H1 (cell line): Measurements from ENCODE around the gene COL16A1. TPM values are rescaled to one million over a fixed set of nuclear protein-coding genes. Genes with fewer than 3 reads are reported as not detected.

Experiments
- CBX5 ChIP-seq: fragments of 300-800, 300-1000 bp; sonication (generic); IDR thresholded peaks from 2 replicates; pipeline ENCODE4 v1.7.1; 2016; ENCODE audit warnings: antibody characterized with exemption, low read length, low read depth
- E2F6 ChIP-seq: IDR thresholded peaks from 2 replicates; pipeline ENCODE4 v1.6.1; 2012; ENCODE audit warnings: inconsistent platforms
- JUND ChIP-seq: IDR thresholded peaks from 2 replicates; pipeline ENCODE4 v1.6.1; 2011; ENCODE audit warnings: mild to moderate bottlenecking, improper control_type of control experiment, low read length
- KDM5A ChIP-seq: fragments of 200-600 bp; IDR thresholded peaks from 2 replicates; pipeline ENCODE4 v1.7.1; 2012; ENCODE audit warnings: mild to moderate bottlenecking, low read length, inconsistent platforms, mixed read lengths
- polyA plus RNA-seq, 7 experiments: library from polyadenylated mRNA; depleted of rRNA in 3 of 7; stranded (reverse) in 5 of 7; unstranded in 2 of 7; fragments of >200 nt in 5 of 7; fragments of 200-250 nt in 2 of 7; gene quantifications; 1 replicate in 5 of 7; 2 replicates in 1 of 7; 4 replicates in 1 of 7; pipeline versions ENCODE4 v1.2.1 to v1.2.3, GENCODE V29; 2011 to 2013; ENCODE audit warnings: missing spikeins in 2 of 7, mixed read lengths in 2 of 7
- total RNA-seq: library from RNA; stranded (reverse); fragmentation: NEBNext Ultra II Directional; extraction: Animal tissue kit (Norgen Biotek cat#: 25700); gene quantifications from 2 replicates; pipeline ENCODE4 v1.2.1, GENCODE V29; 2021
- TF ChIP-seq, protein P1 (sequence below): IDR thresholded peaks from 2 replicates; pipeline ENCODE4 v1.6.1; 2012; ENCODE audit warnings: low read length, inconsistent platforms

COL16A1 gene
- total and polyA plus RNA-seq, 2 of the 8 experiments (the other 6 are each of a cell fraction or from before 2014, with no cell fraction given), result 2.0 to 10.5 TPM

GRCh38 chr1:31651089-31651420, 52.8 kb downstream of the COL16A1 start (continued):
- TF ChIP-seq, protein P1, sequence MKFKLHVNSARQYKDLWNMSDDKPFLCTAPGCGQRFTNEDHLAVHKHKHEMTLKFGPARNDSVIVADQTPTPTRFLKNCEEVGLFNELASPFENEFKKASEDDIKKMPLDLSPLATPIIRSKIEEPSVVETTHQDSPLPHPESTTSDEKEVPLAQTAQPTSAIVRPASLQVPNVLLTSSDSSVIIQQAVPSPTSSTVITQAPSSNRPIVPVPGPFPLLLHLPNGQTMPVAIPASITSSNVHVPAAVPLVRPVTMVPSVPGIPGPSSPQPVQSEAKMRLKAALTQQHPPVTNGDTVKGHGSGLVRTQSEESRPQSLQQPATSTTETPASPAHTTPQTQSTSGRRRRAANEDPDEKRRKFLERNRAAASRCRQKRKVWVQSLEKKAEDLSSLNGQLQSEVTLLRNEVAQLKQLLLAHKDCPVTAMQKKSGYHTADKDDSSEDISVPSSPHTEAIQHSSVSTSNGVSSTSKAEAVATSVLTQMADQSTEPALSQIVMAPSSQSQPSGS, result no peak
- no peak for TF ChIP-seq KDM5A
- TF ChIP-seq CBX5, result no peak
- no peak for TF ChIP-seq JUND
- TF ChIP-seq E2F6, result no peak
- TF ChIP-seq, all 59 proteins: peak for 0
